HCT116 (cell line): ENCODE results near the gene KRT85. TPM values are rescaled to one million over a fixed set of nuclear protein-coding genes. Genes with fewer than 3 reads are reported as not detected.

Experiments
- ATAC-seq: fragments of 200-7000 bp; cut with Tn5 transposase; 2 replicates; pipeline ENCODE4 v1.9.1; 2020; ENCODE audit warnings: mild to moderate bottlenecking, moderate library complexity
- BruUV-seq: library from RNA; stranded (reverse); fragments of 400-500 nt; replicated peaks from 2 replicates; lab custom pipeline; 2021; lab: Mats Ljungman, UMichigan
- CTCF ChIA-PET: fragments of 300-600 bp; sonication (Branson Sonifier 250); formaldehyde crosslinking; loops from one replicate; lab custom pipeline; 2021; ENCODE audit warnings: antibody characterized with exemption; lab: Charles Lee
- POLR2A ChIA-PET: fragments of 300-600, 350-600 bp; sonication (Branson Sonifier 250); formaldehyde crosslinking; loops from one replicate; lab custom pipeline; 2021; ENCODE audit warnings: antibody characterized with exemption; lab: Charles Lee
- RAD21 ChIA-PET, 2 experiments: fragments of 300-600 bp; sonication (Branson Sonifier 250); formaldehyde crosslinking; loops; one replicate each; lab custom pipeline; 2023; ENCODE audit warnings: low total read pairs in 2 of 2; ENCODE audit not compliant: uncharacterized antibody in 2 of 2, unreplicated experiment in 2 of 2, low non-redundant PET in 1 of 2; lab: Charles Lee
- DNase-seq: peaks from one replicate; pipeline ENCODE4 v3.0.0-alpha.2; 2010; ENCODE audit warnings: low read depth, low spot score
- H2AFZ ChIP-seq: fragments of 200-600 bp; shearing (Covaris generic), sonication (generic); 2 replicates; pipeline ENCODE4 v1.6.1; 2017; ENCODE audit warnings: low read depth, mixed run types, mixed read lengths, antibody characterized with exemption, low read length; ENCODE audit not compliant: poor library complexity, severe bottlenecking
- H3K27ac ChIP-seq: 2 replicates; pipeline ENCODE4 v1.5.1; 2012; ENCODE audit warnings: low read depth, low read length
- H3K27me3 ChIP-seq: fragments of 200-600 bp; sonication (generic); 2 replicates; pipeline ENCODE4 v1.6.1; 2016; ENCODE audit warnings: mixed run types, low read length, mixed read lengths; ENCODE audit not compliant: insufficient read depth
- H3K36me3 ChIP-seq, 2 experiments: fragments of 200-500 bp in 1 of 2; fragments of 200-600 bp in 1 of 2; sonication (Bioruptor generic) in 1 of 2; sonication (generic) in 1 of 2; 2 replicates each; pipeline versions ENCODE4 v1.5.1 to v1.6.1; 2014 to 2016; ENCODE audit warnings: low read length in 2 of 2, inconsistent platforms in 1 of 2, mixed read lengths in 1 of 2, mixed run types in 1 of 2; ENCODE audit not compliant: insufficient read depth in 2 of 2, control insufficient read depth in 1 of 2
- H3K4me1 ChIP-seq, 2 experiments: fragments of 200-600 bp in 1 of 2; sonication (generic) in 1 of 2; 2 replicates each; pipeline versions ENCODE4 v1.5.1 to v1.6.1; 2012 to 2017; ENCODE audit warnings: low read length in 2 of 2, inconsistent platforms in 1 of 2, mild to moderate bottlenecking in 1 of 2, mixed read lengths in 1 of 2, mixed run types in 1 of 2, moderate library complexity in 1 of 2; ENCODE audit not compliant: insufficient read depth in 2 of 2, control insufficient read depth in 1 of 2
- H3K4me2 ChIP-seq: fragments of 200-600 bp; sonication (generic); 2 replicates; pipeline ENCODE4 v1.6.1; 2017; ENCODE audit warnings: mixed run types, low read length, mixed read lengths
- H3K4me3 ChIP-seq, 2 experiments: fragments of 200-600 bp in 1 of 2; sonication (generic) in 1 of 2; replicated peaks in 1 of 2; 2 replicates each; pipeline ENCODE4 v1.5.1; 2011 to 2016; ENCODE audit warnings: low read length in 2 of 2, control low read depth in 1 of 2, low read depth in 1 of 2, mild to moderate bottlenecking in 1 of 2, mixed read lengths in 1 of 2, mixed run types in 1 of 2
- H3K79me2 ChIP-seq: fragments of 200-600 bp; sonication (generic); 2 replicates; pipeline ENCODE4 v1.6.1; 2017; ENCODE audit warnings: mild to moderate bottlenecking, mixed run types, low read length, moderate library complexity, mixed read lengths; ENCODE audit not compliant: insufficient read depth
- H3K9ac ChIP-seq: fragments of 200-600 bp; sonication (generic); 2 replicates; pipeline ENCODE4 v1.6.1; 2016; ENCODE audit warnings: low read length, mixed read lengths
- H3K9me2 ChIP-seq: fragments of 200-600 bp; sonication (generic), shearing (Covaris generic); 2 replicates; pipeline ENCODE4 v1.6.1; 2017; ENCODE audit warnings: mixed run types, mild to moderate bottlenecking, moderate library complexity; ENCODE audit not compliant: insufficient read depth
- H3K9me3 ChIP-seq, 2 experiments: fragments of 200-500 bp in 1 of 2; fragments of 200-600 bp in 1 of 2; sonication (Bioruptor generic) in 1 of 2; sonication (generic) in 1 of 2; 2 replicates each; pipeline ENCODE4 v1.6.1; 2014 to 2017; ENCODE audit warnings: low read length in 2 of 2, mixed read lengths in 2 of 2, inconsistent platforms in 1 of 2, low read depth in 1 of 2, mild to moderate bottlenecking in 1 of 2, mixed run types in 1 of 2, moderate library complexity in 1 of 2; ENCODE audit not compliant: control insufficient read depth in 1 of 2, insufficient read depth in 1 of 2
- H4K20me1 ChIP-seq: fragments of 200-600 bp; sonication (generic), shearing (Covaris generic); 2 replicates; pipeline ENCODE4 v1.6.1; 2017; ENCODE audit warnings: mixed run types, mild to moderate bottlenecking, moderate library complexity; ENCODE audit not compliant: insufficient read depth
- EZH2 ChIP-seq: fragments of 200-600 bp; sonication (generic); IDR thresholded peaks from 2 replicates; pipeline ENCODE4 v1.6.1; 2017; ENCODE audit warnings: antibody characterized with exemption, mixed run types
- EZH2phosphoT487 ChIP-seq: fragments of 200-600 bp; IDR thresholded peaks from 2 replicates; pipeline ENCODE4 v1.6.1; 2018; ENCODE audit warnings: antibody characterized with exemption, borderline replicate concordance
- JUND ChIP-seq: IDR thresholded peaks from 2 replicates; pipeline ENCODE4 v1.6.1; 2012
- MAX ChIP-seq: IDR thresholded peaks from 2 replicates; pipeline ENCODE4 v1.6.1; 2012
- POLR2AphosphoS5 ChIP-seq: IDR thresholded peaks from 2 replicates; pipeline ENCODE4 v1.6.1; 2011; ENCODE audit warnings: mild to moderate bottlenecking, low read depth, low read length, moderate library complexity
- REST ChIP-seq: IDR thresholded peaks from 2 replicates; pipeline ENCODE4 v1.6.1; 2012; ENCODE audit warnings: low read depth
- SIN3A ChIP-seq: IDR thresholded peaks from 2 replicates; pipeline ENCODE4 v1.6.1; 2012; ENCODE audit warnings: low read depth
- SP1 ChIP-seq: IDR thresholded peaks from 2 replicates; pipeline ENCODE4 v1.6.1; 2012; ENCODE audit warnings: low read depth
- SRF ChIP-seq: IDR thresholded peaks from 2 replicates; pipeline ENCODE4 v1.6.1; 2012; ENCODE audit warnings: low read depth
- TCF7L2 ChIP-seq: IDR thresholded peaks from 2 replicates; pipeline ENCODE4 v1.7.0; 2011; ENCODE audit warnings: borderline replicate concordance, inconsistent platforms; ENCODE audit not compliant: insufficient read depth, insufficient read length; ENCODE audit errors: extremely low read depth
- ZFX ChIP-seq: fragments of 450-650 bp; IDR thresholded peaks from 2 replicates; pipeline ENCODE4 v1.6.1; 2017
- intact Hi-C: fragments of 100-400 bp; cut with micrococcal nuclease; formaldehyde crosslinking; loops from 2 replicates; pipeline ENCODE4 v1.10.0; 2022
- total RNA-seq: library from RNA; stranded (reverse); gene quantifications from one replicate; pipeline ENCODE4 v1.2.1, GENCODE V29; 2021; ENCODE audit not compliant: unreplicated experiment

KRT85 gene
- total RNA-seq, 1 experiment from 2014 or later: not detected

- Histone ChIP-seq H3K4me3 (no peak overlapping the region), H3K4me2 (no peak overlapping the region), H3K79me2 (no peaks in the 10 kb centered on the region), H4K20me1 (no peaks in the 10 kb centered on the region), H3K36me3 (no peaks in the 10 kb centered on the region), H3K9ac (no peak overlapping the region), H2AFZ (no peak overlapping the region), H3K4me1 (no peaks in the 10 kb centered on the region; a peak in 1 of 4 replicates), H3K9me3 (no peaks in the 10 kb centered on the region), H3K27ac (no peak overlapping the region), H3K27me3 (no peaks in the 10 kb centered on the region), H3K9me2 (no peaks in the 10 kb centered on the region)
- ATAC-seq (no peak), DNase-seq (no peak)
- ChIA-PET RAD21 (no interaction called here), POLR2A (no interaction called here), CTCF (interaction anchor here (0.7 to 1.0 kb wide), 2 partner anchors 8 to 21 kb away, joined by 3 read pairs; no protein-coding TSS in a partner anchor)
- intact Hi-C loops: no loop called here
- no TSS peak for BruUV-seq
- TF ChIP-seq SRF: no peak
- TF ChIP-seq TCF7L2: no peak
- TF ChIP-seq SIN3A: no peak
- no peak for TF ChIP-seq REST
- no peak for TF ChIP-seq SP1
- no peak for TF ChIP-seq POLR2AphosphoS5
- TF ChIP-seq JUND: no peak
- TF ChIP-seq ZFX: no peak
- TF ChIP-seq MAX: no peak
- no peak for TF ChIP-seq EZH2
- no peak for TF ChIP-seq EZH2phosphoT487
Observed at GRCh38 chr12:52364901-52365489, 2.3 kb downstream of the KRT85 start.
